GM21381 (cell line): Measurements from ENCODE around the gene IMMP2L.
A peak's percentile ranks its signal among the peaks of the same experiment; 100 is the strongest.

ENCODE experiments used
- ATAC-seq: cut with Tn5 transposase; IDR thresholded peaks from one replicate; pipeline ENCODE4 v1.9.1; 2021; ENCODE audit warnings: mild to moderate bottlenecking, moderate library complexity; ENCODE audit not compliant: unreplicated experiment

IMMP2L gene

DNA sequence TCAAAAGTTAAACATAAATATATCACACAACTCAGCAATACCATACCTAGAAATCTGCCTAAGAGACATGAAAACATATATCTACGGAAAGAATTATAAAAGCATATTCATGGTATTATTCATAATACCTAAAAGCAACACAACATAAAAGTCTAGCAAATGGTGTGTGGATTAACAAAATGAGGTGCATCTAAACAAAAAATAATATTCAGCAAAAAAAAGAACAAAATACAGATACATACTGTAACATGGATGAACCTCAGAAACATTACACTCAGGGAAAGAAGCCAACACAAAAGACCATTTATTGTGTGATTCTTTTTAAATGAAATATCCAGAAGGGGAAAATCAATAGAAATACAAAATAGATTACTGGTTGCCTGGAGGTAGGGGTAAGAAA lies 155.0 kb downstream of the IMMP2L start:
- no peak for ATAC-seq

DNA sequence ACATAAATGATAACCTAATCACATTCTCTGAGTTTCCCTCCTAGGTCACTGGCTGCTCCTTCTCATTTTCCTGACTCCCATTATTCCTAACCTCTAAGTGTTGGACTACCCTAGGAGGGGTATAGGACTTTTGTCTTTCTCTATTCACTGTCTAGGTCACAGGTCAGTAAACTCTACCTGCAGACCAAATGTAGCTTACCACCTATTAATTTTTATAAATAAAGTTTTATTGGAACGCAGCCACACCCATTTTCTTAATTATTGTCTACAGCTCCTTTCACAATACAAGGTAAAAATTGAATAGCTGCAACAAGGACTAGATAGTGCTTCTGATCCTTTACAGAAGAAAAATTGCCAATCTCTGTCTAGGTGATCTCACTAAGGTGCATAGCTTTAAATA lies 156.7 kb downstream of the IMMP2L start:
- ATAC-seq: no peak

GRCh38 chr7:111401516-111401915 lies 160.8 kb downstream of the IMMP2L start:
- no peak for ATAC-seq

GRCh38 chr7:111400088-111400487 lies 162.2 kb downstream of the IMMP2L start:
- ATAC-seq: no peak

DNA sequence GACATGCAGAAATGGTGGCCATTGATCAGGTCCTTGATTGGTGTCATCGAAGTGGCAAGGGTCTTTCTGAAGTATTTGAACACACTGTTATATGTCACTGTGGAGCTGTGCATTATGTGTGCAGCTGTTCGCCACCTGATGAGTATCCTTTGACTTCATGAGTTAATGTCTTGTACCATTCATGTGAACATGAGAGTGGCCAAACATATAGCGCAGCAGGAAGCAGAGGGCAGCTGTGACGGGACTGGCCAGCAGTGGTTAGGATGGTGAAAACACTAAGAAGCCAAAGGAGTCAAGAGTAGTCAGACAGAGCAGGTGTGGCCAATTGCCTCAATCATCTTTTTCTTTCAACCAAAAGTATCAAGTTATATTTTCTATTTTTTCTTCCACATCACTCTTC lies 167.4 kb downstream of the IMMP2L start:
- no peak for ATAC-seq

DNA sequence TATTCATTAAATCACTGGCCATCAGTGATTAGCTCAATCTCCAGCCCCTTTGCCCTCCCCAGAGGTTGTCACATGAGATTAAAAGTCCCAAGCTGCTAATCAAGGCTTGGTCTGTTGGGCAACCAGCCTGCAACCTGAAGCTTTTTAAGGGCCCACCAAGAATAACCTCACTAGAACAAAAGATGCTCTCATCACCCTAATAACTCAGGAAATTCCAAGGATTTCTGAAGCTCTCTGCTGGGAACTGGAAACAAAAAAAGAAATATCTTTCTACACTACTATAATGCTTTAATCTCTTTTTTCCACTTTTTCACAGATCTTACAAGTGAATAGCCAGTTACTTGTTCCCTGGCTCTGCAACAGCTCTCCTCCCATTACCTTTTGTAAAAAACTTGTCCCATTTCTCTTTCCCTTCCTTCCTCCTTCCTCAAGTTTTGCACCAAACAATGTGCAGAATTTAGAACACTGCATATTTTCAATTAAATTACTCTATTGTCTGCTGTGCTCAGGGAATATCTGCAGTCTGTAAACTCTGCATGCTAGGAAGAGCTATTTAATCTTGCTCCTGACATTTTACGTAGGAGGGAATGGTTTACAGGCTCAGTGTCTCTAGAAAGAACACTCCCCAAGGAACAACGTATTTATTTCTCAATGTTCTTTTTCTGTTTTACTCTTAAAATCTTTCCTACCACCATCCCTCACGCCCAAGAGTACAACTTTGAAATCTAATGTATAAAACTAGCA lies 169.1 kb downstream of the IMMP2L start:
- no peak for ATAC-seq

DNA sequence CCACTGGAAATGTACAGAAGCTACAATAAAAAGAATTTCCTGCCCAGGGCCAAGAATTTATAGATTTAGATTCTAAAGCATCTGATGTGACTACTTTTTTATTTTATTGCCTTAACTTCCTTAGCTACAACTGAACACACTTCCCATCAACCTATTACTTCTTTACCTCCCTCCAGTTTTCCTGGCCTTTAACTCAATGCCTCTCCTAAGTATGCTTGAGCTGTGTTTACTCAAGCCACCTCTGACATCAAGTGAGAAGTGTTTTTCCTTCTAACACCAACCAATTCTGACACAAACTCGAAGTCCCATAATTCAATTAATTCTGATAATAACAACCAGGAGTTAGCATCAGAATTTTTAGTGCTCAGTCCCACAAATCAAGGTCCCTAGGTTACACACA lies 170.0 kb downstream of the IMMP2L start:
- no peak for ATAC-seq

DNA sequence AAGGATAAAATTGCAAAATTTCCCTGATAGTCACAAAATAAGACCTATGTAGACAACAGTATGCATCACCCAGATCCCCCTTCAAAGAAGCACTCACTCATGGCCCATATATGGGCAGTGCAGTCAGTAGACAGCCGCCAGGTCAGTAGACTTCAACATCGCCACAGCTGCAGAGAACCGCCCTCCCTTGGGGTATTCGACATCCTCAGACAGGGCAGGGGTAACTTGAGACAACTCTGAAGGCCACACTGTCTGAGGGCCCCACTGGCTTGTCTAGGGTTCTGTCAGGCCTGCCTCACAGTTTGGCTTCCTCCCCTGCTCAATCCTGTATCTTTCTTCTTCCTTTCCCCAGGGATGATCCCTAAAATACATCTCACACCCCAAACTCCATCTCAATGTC lies 172.3 kb downstream of the IMMP2L start:
- no peak for ATAC-seq

DNA sequence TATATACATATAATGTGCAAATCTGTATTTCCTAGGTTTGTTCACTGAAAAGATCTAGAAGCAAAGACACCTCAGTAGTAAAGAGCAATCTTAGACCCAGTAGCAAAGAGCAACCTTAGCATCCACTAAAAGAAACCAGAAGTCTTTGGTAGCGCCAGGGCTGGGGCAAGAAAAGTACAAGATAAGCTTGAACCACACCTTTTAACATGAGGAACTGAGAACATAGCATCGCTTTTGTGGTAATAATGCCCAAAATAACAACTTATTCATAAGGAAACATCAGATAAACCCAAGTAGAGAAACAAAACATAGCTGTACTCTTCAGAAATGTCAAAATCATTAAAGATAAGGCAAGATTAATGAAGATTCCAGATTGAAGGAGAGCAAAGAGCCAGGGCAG lies 173.4 kb downstream of the IMMP2L start:
- peak; percentile 64 for ATAC-seq

DNA sequence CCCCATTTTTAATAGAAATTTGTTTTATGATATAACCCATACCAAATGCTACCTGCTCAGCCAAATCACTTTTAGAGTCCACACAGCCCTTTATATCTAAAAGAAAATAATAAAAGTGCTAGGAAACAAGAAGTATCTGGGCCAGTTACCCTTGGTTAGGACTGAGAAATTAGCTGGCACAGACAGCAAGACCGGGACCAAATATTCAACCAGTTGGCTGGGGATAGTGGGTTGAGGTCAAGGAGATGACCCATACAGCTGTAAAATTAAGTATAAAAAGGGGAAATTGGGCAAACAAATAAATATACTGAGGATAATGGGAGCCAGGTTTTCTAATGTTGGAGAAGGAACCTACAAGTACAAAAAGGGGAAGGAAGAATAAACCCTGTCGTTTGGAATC lies 174.3 kb downstream of the IMMP2L start:
- no peak for ATAC-seq

GRCh38 chr7:111384065-111384891 lies 178.0 kb downstream of the IMMP2L start:
- no peak for ATAC-seq

DNA sequence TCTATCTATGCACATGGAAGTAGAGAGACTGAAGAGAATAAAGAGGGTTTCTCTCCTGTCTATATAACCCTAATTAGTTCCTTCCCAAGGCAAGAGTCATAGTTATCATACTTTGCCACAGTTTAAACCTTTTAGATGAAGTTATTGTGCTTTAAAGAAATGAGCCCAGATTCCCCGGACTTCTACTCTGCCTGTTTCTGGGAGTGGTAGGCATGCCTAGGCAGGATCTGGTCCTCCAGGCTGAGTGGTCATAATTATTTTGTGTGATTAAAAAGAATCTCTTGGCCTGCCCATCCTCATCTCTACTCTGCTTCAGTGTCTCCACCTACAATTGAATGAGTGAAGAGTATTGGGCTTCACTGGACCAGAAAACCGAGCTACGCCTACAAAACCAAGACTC lies 179.2 kb downstream of the IMMP2L start:
- ATAC-seq: no peak

DNA sequence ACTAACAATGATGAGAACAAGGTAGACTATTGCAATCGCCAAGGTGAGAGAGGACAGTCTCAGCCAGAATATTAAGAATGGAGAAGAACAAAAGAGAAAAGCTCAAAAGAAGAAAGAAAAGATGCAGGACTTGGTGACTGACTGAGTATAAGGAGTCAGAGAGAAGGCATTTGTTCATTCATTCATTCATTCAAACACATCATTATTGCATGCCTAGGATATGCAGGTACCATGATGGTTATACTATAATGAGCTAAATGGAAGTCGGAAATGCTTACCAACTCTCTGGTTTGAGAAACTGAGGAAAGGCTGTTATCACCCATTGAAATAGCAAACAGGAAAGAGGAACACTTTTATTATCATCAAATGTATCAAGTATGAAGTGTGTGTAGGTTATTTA lies 180.7 kb downstream of the IMMP2L start:
- ATAC-seq: no peak

GRCh38 chr7:111380945-111381344 lies 181.3 kb downstream of the IMMP2L start:
- no peak for ATAC-seq

DNA sequence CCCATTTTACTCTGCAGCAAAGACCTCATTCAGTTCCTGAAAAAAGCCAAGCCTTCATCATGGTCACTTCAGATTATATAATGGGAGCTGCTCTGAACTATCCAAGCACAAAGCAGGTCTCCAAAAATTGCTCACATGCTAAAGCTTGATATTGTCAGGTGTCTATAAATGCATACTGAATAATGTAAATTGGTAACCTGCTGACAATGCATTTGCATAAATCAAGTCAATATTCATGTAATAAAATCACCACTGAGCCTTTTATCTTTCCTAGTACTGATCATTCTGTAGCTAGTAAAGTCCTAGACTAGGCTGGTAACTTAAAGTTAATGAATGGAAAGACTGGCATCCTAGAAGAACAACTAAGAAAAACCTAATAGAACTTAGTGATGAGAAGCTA lies 188.3 kb downstream of the IMMP2L start:
- no peak for ATAC-seq

DNA sequence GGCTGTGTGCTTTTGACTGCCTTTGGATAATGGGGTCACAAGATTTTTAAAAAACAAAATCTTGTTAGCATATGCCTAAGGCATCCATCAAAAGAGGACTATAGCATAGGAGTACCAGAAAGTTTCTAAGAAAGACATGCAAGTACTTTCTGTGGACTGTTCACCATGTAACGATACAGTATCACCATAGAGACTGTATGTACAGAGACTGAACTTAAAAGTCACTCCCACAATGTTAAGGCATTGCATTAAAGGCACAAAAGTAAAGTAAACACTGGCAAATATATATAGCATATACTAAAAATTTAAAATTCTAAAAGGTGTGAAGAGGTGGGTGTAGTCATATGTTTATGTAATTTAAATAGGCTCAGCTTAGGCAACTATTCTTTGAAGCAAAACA lies 190.9 kb downstream of the IMMP2L start:
- ATAC-seq: no peak

DNA sequence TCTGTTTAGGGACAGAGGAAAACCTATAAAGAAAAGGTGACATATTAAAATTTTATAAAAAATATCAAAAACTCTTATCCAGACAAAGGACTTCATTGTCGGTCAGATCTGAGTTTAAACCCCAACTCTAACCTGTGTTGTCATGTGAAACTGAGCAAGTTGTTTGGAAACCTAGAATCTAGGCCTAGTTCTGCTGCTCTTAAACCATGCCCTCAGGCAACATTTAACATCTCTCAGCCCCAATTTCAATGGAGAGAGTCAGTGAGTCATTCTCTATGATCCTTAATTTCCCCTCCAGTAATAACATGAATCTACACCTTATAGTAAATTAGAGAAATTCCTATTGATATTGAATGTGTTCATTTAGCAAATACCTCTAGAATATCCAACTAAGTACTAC lies 192.3 kb downstream of the IMMP2L start:
- no peak for ATAC-seq

- no peak for ATAC-seq
Measured at GRCh38 chr7:111368381-111369065, 193.8 kb downstream of the IMMP2L start.

- ATAC-seq: no peak
Measured at GRCh38 chr7:111364413-111364812, 197.9 kb downstream of the IMMP2L start.

DNA sequence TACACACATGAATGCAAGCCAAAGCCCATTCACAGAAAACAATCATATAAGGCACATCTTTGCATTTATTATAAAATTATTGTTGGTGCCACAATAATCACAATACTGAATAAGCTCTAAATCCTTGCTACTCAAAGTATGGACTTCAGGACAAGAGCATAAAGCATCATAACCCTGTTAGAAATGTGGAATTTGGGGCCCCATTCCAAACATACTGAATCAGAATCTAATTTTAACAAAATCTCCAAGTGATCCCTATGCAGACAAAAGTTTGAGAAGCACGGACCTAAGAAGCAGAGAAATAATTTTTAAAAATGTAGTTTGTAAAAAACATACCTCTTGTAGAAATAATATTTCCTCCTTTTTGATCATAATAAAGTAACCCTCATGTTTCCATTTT lies 199.2 kb downstream of the IMMP2L start:
- ATAC-seq: no peak

DNA sequence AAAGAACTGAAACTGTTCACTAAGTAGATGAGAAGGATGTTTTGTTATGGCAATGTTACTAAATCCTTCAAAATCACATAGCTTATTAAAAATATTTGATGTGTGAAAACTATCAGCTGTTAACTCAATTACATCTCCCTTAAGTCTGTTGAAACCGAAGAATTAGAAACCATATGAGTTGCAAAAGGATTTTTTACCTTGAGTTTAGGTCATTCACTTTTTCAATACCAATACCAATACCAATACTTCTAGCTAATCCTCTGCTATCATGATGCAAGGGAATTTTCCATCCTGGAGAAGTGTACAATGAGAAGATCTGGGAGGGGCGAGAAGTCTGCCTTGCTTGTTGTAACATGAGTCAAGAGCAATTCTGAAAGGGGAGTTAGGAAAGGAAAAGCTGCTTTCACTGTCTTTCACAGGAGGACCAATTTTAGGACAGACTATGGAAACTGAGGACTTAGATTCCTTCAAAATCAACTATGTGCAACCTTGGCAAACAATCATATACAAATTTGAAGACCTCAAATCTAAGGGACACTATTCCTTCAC lies 199.7 kb downstream of the IMMP2L start:
- ATAC-seq: no peak

- no peak for ATAC-seq
Measured at GRCh38 chr7:111358915-111359314, 203.4 kb downstream of the IMMP2L start.
